ENCODE measurements around the gene PTTG2. TPM values are rescaled to one million over a fixed set of nuclear protein-coding genes. Genes with fewer than 3 reads are reported as not detected.
"Not testable (repeated sequence)": the region's sequence is repeated elsewhere in the genome, so short reads cannot be mapped to it uniquely, and the experiment has no call there.

The PTTG2 gene
- 1 to 10 TPM; 1.3 to 9.2 TPM for total RNA-seq

DNA sequence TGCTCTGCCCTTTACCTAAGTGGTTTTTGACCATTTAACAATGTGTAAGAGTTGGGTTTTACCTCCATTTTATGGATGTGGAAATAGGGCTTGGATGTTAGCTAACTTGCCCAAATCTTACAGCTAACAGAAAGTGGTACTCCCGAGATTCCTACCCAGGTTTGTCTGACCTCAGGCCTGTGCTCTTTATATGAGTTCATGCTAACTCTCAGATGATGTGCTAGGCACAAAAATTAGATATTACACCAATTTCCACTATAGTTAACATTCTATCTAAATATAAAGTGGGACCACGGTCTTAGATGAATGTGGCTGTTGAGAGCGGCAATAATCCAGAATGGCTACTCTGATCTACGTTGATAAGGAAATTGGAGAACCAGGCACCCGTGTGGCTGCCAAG is at the start of gene PTTG2:
TSS of gene PTTG2 (plus strand) at position 301 of the 400 bp plus-strand sequence. CDS start at position 338, 37 bp downstream.
- no peaks in the 10 kb centered on the region for H3K27me3 ChIP-seq
- H3K4me1 ChIP-seq, result no peaks in the 10 kb centered on the region
- H3K36me3 ChIP-seq (replicated peaks in 1 of 2; ENCODE audit: insufficient read depth in 1 of 2, low read depth in 2 of 2), result no peaks in the 10 kb centered on the region
- DNase-seq (no peak), ATAC-seq (no peak)
- H3K27ac ChIP-seq, result no peak within 1 kb of the TSS
- no peak within 1 kb of the TSS for H3K4me3 ChIP-seq
- no peaks in the 10 kb centered on the region for H3K9me3 ChIP-seq
- 87 to 95% methylated on average over 5 of the region's 5 CpGs for WGBS, 2 donors
- intact Hi-C loops (cut with DNase I), result no loop called here
- TF ChIP-seq, protein P1, sequence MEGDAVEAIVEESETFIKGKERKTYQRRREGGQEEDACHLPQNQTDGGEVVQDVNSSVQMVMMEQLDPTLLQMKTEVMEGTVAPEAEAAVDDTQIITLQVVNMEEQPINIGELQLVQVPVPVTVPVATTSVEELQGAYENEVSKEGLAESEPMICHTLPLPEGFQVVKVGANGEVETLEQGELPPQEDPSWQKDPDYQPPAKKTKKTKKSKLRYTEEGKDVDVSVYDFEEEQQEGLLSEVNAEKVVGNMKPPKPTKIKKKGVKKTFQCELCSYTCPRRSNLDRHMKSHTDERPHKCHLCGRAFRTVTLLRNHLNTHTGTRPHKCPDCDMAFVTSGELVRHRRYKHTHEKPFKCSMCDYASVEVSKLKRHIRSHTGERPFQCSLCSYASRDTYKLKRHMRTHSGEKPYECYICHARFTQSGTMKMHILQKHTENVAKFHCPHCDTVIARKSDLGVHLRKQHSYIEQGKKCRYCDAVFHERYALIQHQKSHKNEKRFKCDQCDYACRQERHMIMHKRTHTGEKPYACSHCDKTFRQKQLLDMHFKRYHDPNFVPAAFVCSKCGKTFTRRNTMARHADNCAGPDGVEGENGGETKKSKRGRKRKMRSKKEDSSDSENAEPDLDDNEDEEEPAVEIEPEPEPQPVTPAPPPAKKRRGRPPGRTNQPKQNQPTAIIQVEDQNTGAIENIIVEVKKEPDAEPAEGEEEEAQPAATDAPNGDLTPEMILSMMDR (IDR thresholded peaks at IDR 0.05), result no peak
- TF ChIP-seq POLR2A (IDR thresholded peaks at IDR 0.05), result no peak

GRCh38 chr4:37914539-37914938 is 45.7 kb upstream of the PTTG2 start:
- TF ChIP-seq POLR2A (IDR thresholded peaks at IDR 0.05), result no peak
- TF ChIP-seq, protein P1 (IDR thresholded peaks at IDR 0.05), result no peak
- Histone ChIP-seq H3K9me3 (no peaks in the 10 kb centered on the region), H3K4me1 (no peaks in the 10 kb centered on the region), H3K4me3 (no peak overlapping the region), H3K27ac (no peak overlapping the region), H3K36me3 (replicated peaks in 1 of 2; ENCODE audit: insufficient read depth in 1 of 2, low read depth in 2 of 2) (no peaks in the 10 kb centered on the region), H3K27me3 (no peaks in the 10 kb centered on the region)
- ATAC-seq (no peak), DNase-seq (no peak)
- intact Hi-C loops (cut with DNase I), result no loop called here
- 73 to 74% methylated on average over 3 of the region's 3 CpGs for WGBS, 2 donors

DNA sequence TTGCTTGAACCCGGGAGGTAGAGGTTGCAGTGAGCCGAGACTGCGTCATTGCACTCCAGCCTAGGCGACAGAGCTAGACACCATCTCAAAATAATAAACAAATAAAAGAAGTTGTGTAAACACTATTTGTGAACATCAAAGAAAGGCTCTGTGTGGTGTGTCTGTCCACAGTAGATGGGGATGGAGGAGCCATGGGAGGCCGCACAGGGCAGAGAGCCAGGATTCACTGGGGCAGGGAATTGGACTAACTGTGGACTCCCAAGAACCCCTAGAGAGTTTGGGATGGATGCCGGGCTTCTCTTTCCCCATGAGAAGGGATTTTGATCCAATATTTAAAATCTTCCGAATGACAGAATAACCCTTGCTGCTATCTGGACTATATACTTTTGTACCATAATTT is 42.8 kb upstream of the PTTG2 start:
- H3K9me3 ChIP-seq, result no peaks in the 10 kb centered on the region
- no peak overlapping the region for H3K27ac ChIP-seq
- intact Hi-C loops (cut with DNase I), result no loop called here
- H3K4me3 ChIP-seq, result no peak overlapping the region
- WGBS, 2 donors, result 91 to 94% methylated on average over 7 of the region's 7 CpGs
- H3K36me3 ChIP-seq (replicated peaks in 1 of 2; ENCODE audit: insufficient read depth in 1 of 2, low read depth in 2 of 2), result no peaks in the 10 kb centered on the region
- TF ChIP-seq, protein P1 (IDR thresholded peaks at IDR 0.05), result no peak
- TF ChIP-seq POLR2A (IDR thresholded peaks at IDR 0.05), result no peak
- no peak for ATAC-seq
- no peaks in the 10 kb centered on the region for H3K27me3 ChIP-seq
- H3K4me1 ChIP-seq, result no peaks in the 10 kb centered on the region
- DNase-seq, result no peak

- Histone ChIP-seq H3K4me3 (no peak overlapping the region), H3K9me3 (no peaks in the 10 kb centered on the region), H3K27ac (no peak overlapping the region), H3K36me3 (replicated peaks in 1 of 2; ENCODE audit: insufficient read depth in 1 of 2, low read depth in 2 of 2) (no peaks in the 10 kb centered on the region), H3K27me3 (no peaks in the 10 kb centered on the region), H3K4me1 (no peaks in the 10 kb centered on the region)
- TF ChIP-seq, protein P1 (IDR thresholded peaks at IDR 0.05), result no peak
- TF ChIP-seq POLR2A (IDR thresholded peaks at IDR 0.05), result no peak
- DNase-seq (no peak), ATAC-seq (no peak)
- intact Hi-C loops (cut with DNase I), result no loop called here
- 87 to 89% methylated on average over 3 of the region's 3 CpGs for WGBS, 2 donors
These were observed 41.5 kb upstream of the PTTG2 start for GRCh38 chr4:37918653-37919052.

GRCh38 chr4:37922328-37922727 is 37.9 kb upstream of the PTTG2 start:
- no peaks in the 10 kb centered on the region for H3K27me3 ChIP-seq
- 63 to 89% methylated on average over 4 of the region's 4 CpGs for WGBS, 2 donors
- H3K36me3 ChIP-seq (replicated peaks in 1 of 2; ENCODE audit: insufficient read depth in 1 of 2, low read depth in 2 of 2), result no peaks in the 10 kb centered on the region
- no peak for ATAC-seq
- peak in 1 of 4 donors; percentile 30 for DNase-seq
- TF ChIP-seq, protein P1 (IDR thresholded peaks at IDR 0.05), result no peak
- TF ChIP-seq POLR2A (IDR thresholded peaks at IDR 0.05), result no peak
- no peaks in the 10 kb centered on the region for H3K4me1 ChIP-seq
- no peaks in the 10 kb centered on the region for H3K9me3 ChIP-seq
- H3K4me3 ChIP-seq, result no peak overlapping the region
- H3K27ac ChIP-seq, result no peak overlapping the region
- intact Hi-C loops (cut with DNase I), result no loop called here

GRCh38 chr4:37923089-37923488 is 37.1 kb upstream of the PTTG2 start:
- ATAC-seq; H3K36me3 ChIP-seq (replicated peaks in 1 of 2; ENCODE audit: insufficient read depth in 1 of 2, low read depth in 2 of 2); H3K4me1 ChIP-seq; H3K4me3 ChIP-seq; H3K27ac ChIP-seq; DNase-seq; H3K27me3 ChIP-seq; intact Hi-C loops (cut with DNase I); H3K9me3 ChIP-seq: not testable (repeated sequence)

Measured in body of pancreas (tissue), 4 donors.